Ascending aorta (tissue), 2 donors: ENCODE measurements around the gene APP. TPM values are rescaled to one million over a fixed set of nuclear protein-coding genes. Genes with fewer than 3 reads are reported as not detected.
A peak's percentile ranks its signal among the peaks of the same experiment; 100 is the strongest.

Experiments
- DNase-seq, 2 donors: peaks; one replicate each; pipeline ENCODE4 v3.0.0-alpha.2; 2019; ENCODE audit warnings: low spot score in 2 of 2
- H3K27ac ChIP-seq, 2 donors: fragments of 200-600 bp; sonication (generic); one replicate each; pipeline ENCODE4 v1.5.1; 2016 to 2017; ENCODE audit warnings: mild to moderate bottlenecking in 1 of 2
- H3K27me3 ChIP-seq: fragments of 200-600 bp; sonication (generic); one replicate; pipeline ENCODE4 v1.5.1; 2017
- H3K36me3 ChIP-seq, 2 donors: fragments of 200-600 bp; sonication (generic); one replicate each; pipeline ENCODE4 v1.5.1; 2016
- H3K4me1 ChIP-seq, 2 donors: fragments of 200-600 bp; sonication (generic); one replicate each; pipeline ENCODE4 v1.5.1; 2016 to 2017; ENCODE audit warnings: mild to moderate bottlenecking in 1 of 2
- H3K4me3 ChIP-seq, 2 donors: fragments of 200-600 bp; sonication (generic); one replicate each; pipeline ENCODE4 v1.5.1; 2016 to 2017; ENCODE audit warnings: mild to moderate bottlenecking in 1 of 2
- H3K9me3 ChIP-seq, 2 donors: fragments of 200-600 bp; sonication (generic); one replicate each; pipeline ENCODE4 v1.5.1; 2016
- intact Hi-C: fragments of 100-400 bp; cut with DNase I; formaldehyde crosslinking; loops from one replicate; pipeline ENCODE4 v1.15.1; 2023
- total RNA-seq: library from RNA; depleted of rRNA; stranded (reverse); fragments of >200 nt; gene quantifications from one replicate; pipeline ENCODE4 v1.1.0, GENCODE V29; 2016
- TF ChIP-seq, protein P1 (sequence below), 3 experiments: fragments of 200-600 bp in 2 of 3; fragments of 450-650 bp in 1 of 3; sonication (generic) in 2 of 3; IDR thresholded peaks; one replicate each; pipeline ENCODE4 v1.5.1; 2016 to 2019; ENCODE audit warnings: antibody characterized with exemption in 3 of 3, mild to moderate bottlenecking in 1 of 3, moderate library complexity in 1 of 3

Gene APP
- total RNA-seq, 1 donor from 2014 or later: 350 TPM

DNA sequence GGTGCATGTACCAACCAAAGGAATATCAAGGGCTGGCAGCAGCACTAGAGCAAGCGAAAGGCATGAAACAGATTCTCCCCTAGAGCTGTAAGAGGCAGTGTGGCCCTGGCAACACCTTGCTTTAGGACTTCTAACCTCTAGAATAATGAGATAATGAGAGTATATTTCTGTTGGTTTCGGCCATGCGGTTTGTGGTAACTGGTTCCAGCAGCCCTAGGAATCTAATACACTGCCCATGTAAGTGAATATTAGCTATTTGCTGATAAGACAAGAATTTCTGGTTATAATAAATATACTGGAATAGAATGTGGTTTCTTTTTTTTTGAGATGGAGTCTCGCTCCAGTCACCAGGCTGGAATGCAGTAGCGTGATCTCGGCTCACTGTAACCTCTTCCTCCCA lies 236.4 kb downstream of the APP start:
- Histone ChIP-seq H3K36me3 (no peaks in the 10 kb centered on the region), H3K9me3 (no peaks in the 10 kb centered on the region), H3K4me1 (peaks cover 4 to 49% of the 10 kb centered on the region in 2 donors), H3K27ac (peak overlapping the region; percentile 67 to 86), H3K4me3 (no peak overlapping the region), H3K27me3 (no peaks in the 10 kb centered on the region)
- TF ChIP-seq, protein P1, sequence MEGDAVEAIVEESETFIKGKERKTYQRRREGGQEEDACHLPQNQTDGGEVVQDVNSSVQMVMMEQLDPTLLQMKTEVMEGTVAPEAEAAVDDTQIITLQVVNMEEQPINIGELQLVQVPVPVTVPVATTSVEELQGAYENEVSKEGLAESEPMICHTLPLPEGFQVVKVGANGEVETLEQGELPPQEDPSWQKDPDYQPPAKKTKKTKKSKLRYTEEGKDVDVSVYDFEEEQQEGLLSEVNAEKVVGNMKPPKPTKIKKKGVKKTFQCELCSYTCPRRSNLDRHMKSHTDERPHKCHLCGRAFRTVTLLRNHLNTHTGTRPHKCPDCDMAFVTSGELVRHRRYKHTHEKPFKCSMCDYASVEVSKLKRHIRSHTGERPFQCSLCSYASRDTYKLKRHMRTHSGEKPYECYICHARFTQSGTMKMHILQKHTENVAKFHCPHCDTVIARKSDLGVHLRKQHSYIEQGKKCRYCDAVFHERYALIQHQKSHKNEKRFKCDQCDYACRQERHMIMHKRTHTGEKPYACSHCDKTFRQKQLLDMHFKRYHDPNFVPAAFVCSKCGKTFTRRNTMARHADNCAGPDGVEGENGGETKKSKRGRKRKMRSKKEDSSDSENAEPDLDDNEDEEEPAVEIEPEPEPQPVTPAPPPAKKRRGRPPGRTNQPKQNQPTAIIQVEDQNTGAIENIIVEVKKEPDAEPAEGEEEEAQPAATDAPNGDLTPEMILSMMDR (IDR thresholded peaks at IDR 0.05): no peak
- intact Hi-C loops: loop anchor here (10.0 kb wide), 1 partner anchor 851 kb away; no protein-coding TSS in a partner anchor
- no peak for DNase-seq

- H3K4me3 ChIP-seq: no peak overlapping the region
- DNase-seq: no peak
- TF ChIP-seq, protein P1 (IDR thresholded peaks at IDR 0.05): no peak
- intact Hi-C loops: loop anchor here (10.0 kb wide), 1 partner anchor 853 kb away; no protein-coding TSS in a partner anchor
- no peaks in the 10 kb centered on the region for H3K36me3 ChIP-seq
- H3K9me3 ChIP-seq: no peaks in the 10 kb centered on the region
- H3K27me3 ChIP-seq: no peaks in the 10 kb centered on the region
- peaks cover 4 to 52% of the 10 kb centered on the region in 2 donors for H3K4me1 ChIP-seq
- H3K27ac ChIP-seq: peak overlapping the region in 1 of 2 donors; percentile 86
These were observed 238.8 kb downstream of the APP start for GRCh38 chr21:25931765-25932164.

GRCh38 chr21:25929856-25930520 lies 240.6 kb downstream of the APP start:
- Histone ChIP-seq H3K27ac (peak overlapping the region; percentile 86 to 92), H3K4me3 (peak overlapping the region in 1 of 2 donors; percentile 12)

GRCh38 chr21:25927195-25927880 lies 243.2 kb downstream of the APP start:
- Histone ChIP-seq H3K36me3 (no peaks in the 10 kb centered on the region), H3K4me3 (no peak overlapping the region), H3K9me3 (no peaks in the 10 kb centered on the region), H3K27me3 (no peaks in the 10 kb centered on the region), H3K27ac (peak overlapping the region; percentile 86 to 92), H3K4me1 (peaks cover 4 to 51% of the 10 kb centered on the region in 2 donors)
- no peak for DNase-seq
- intact Hi-C loops: loop anchor here (5.0 kb wide), 1 partner anchor 225 kb away; no protein-coding TSS in a partner anchor
- TF ChIP-seq, protein P1 (IDR thresholded peaks at IDR 0.05): no peak

More at GRCh38 chr21:25929856-25930520, 240.6 kb downstream of the APP start:
- no peaks in the 10 kb centered on the region for H3K9me3 ChIP-seq
- TF ChIP-seq, protein P1 (IDR thresholded peaks at IDR 0.05): peak in 2 of 3 experiments; percentile 29
- H3K4me1 ChIP-seq: peaks cover 4 to 51% of the 10 kb centered on the region in 2 donors
- no peaks in the 10 kb centered on the region for H3K36me3 ChIP-seq
- intact Hi-C loops: loop anchor here (5.0 to 10.0 kb wide), 2 partner anchors 222 to 855 kb away; no protein-coding TSS in a partner anchor
- DNase-seq: peak in 1 of 2 donors; percentile 78
- H3K27me3 ChIP-seq: no peaks in the 10 kb centered on the region

GRCh38 chr21:25925936-25926335 lies 244.6 kb downstream of the APP start:
- Histone ChIP-seq H3K27me3 (no peaks in the 10 kb centered on the region), H3K9me3 (no peaks in the 10 kb centered on the region), H3K27ac (peak overlapping the region; percentile 86 to 92), H3K4me3 (no peak overlapping the region), H3K36me3 (no peaks in the 10 kb centered on the region), H3K4me1 (peaks cover 4 to 46% of the 10 kb centered on the region in 2 donors)
- TF ChIP-seq, protein P1 (IDR thresholded peaks at IDR 0.05): no peak
- intact Hi-C loops: loop anchor here (5.0 kb wide), 1 partner anchor 226 kb away; no protein-coding TSS in a partner anchor
- DNase-seq: no peak
